Measurements from ENCODE around the gene RPL12.
"Not testable (repeated sequence)": the region's sequence is repeated elsewhere in the genome, so short reads cannot be mapped to it uniquely, and the experiment has no call there.

RPL12 gene

GRCh38 chr9:127470662-127471061 is 19.5 kb upstream of the RPL12 start:
- no peak for FAIRE-seq

GRCh38 chr9:127467621-127468020 is 16.4 kb upstream of the RPL12 start:
- FAIRE-seq (no peak), DNase-seq (ENCODE audit: insufficient read length, low spot score) (no peak)

More at GRCh38 chr9:127470662-127471061, 19.5 kb upstream of the RPL12 start:
- DNase-seq (ENCODE audit: insufficient read length, low spot score) = no peak

- not testable (repeated sequence) for DNase-seq (ENCODE audit: insufficient read length, low spot score); FAIRE-seq
Measured at GRCh38 chr9:127466407-127466917, 15.3 kb upstream of the RPL12 start.

- DNase-seq (ENCODE audit: insufficient read length, low spot score) (no peak), FAIRE-seq (no peak)
Measured at GRCh38 chr9:127463911-127464310, 12.7 kb upstream of the RPL12 start.

GRCh38 chr9:127463382-127463781 is 12.2 kb upstream of the RPL12 start:
- FAIRE-seq (no peak), DNase-seq (ENCODE audit: insufficient read length, low spot score) (no peak)

GRCh38 chr9:127458921-127459320 is 7.7 kb upstream of the RPL12 start:
- no peak for FAIRE-seq
- no peak for DNase-seq (ENCODE audit: insufficient read length, low spot score)

- DNase-seq (ENCODE audit: insufficient read length, low spot score) = no peak
- FAIRE-seq = no peak
Measured at GRCh38 chr9:127457191-127457878, 6.1 kb upstream of the RPL12 start.

- peak; percentile 35 for FAIRE-seq
- no peak for DNase-seq (ENCODE audit: insufficient read length, low spot score)
Measured at GRCh38 chr9:127455324-127455992, 4.3 kb upstream of the RPL12 start.

GRCh38 chr9:127452691-127453090 is 1.5 kb upstream of the RPL12 start:
- no peak for FAIRE-seq
- no peak for DNase-seq (ENCODE audit: insufficient read length, low spot score)

GRCh38 chr9:127451858-127452656 is 851 bp upstream of the RPL12 start:
- peak; percentile 70 for FAIRE-seq
- peak; percentile 36 for DNase-seq (ENCODE audit: insufficient read length, low spot score)

- FAIRE-seq = no peak
- DNase-seq (ENCODE audit: insufficient read length, low spot score) = no peak
Measured at GRCh38 chr9:127451608-127451857, 327 bp upstream of the RPL12 start.

- DNase-seq (ENCODE audit: insufficient read length, low spot score) = no peak
- no peak for FAIRE-seq
Measured at GRCh38 chr9:127450243-127450760, 904 bp downstream of the RPL12 start.

GRCh38 chr9:127449332-127449966 is 1.8 kb downstream of the RPL12 start:
- no peak for FAIRE-seq
- no peak for DNase-seq (ENCODE audit: insufficient read length, low spot score)

- FAIRE-seq (no peak), DNase-seq (ENCODE audit: insufficient read length, low spot score) (no peak)
Measured at GRCh38 chr9:127448112-127448805, 2.9 kb downstream of the RPL12 start.

GRCh38 chr9:127447416-127448111 is 3.6 kb downstream of the RPL12 start:
- no peak for DNase-seq (ENCODE audit: insufficient read length, low spot score)
- no peak for FAIRE-seq

- FAIRE-seq = no peak
Measured at GRCh38 chr9:127446713-127447415, 4.3 kb downstream of the RPL12 start.

GRCh38 chr9:127445851-127446712 is 5.1 kb downstream of the RPL12 start:
- DNase-seq (ENCODE audit: insufficient read length, low spot score) (no peak), FAIRE-seq (no peak)

More at GRCh38 chr9:127446713-127447415, 4.3 kb downstream of the RPL12 start:
- DNase-seq (ENCODE audit: insufficient read length, low spot score) = no peak

All from GM19239 (cell line).